Peyer's patch (tissue), 4 donors: ENCODE results near the gene OSTN.

Experiments
- POLR2A ChIP-seq, 2 donors: fragments of 450-650 bp; IDR thresholded peaks; one replicate each; pipeline ENCODE4 v1.5.1; 2017; ENCODE audit warnings: antibody characterized with exemption in 2 of 2, mild to moderate bottlenecking in 2 of 2, moderate library complexity in 2 of 2
- TF ChIP-seq, protein P1 (sequence below), 6 experiments: fragments of 450-650 bp in 4 of 6; fragments of 200-600 bp in 2 of 6; sonication (generic) in 1 of 6; IDR thresholded peaks; one replicate each; pipeline ENCODE4 v1.5.1; 2017 to 2019; ENCODE audit warnings: antibody characterized with exemption in 6 of 6, mild to moderate bottlenecking in 3 of 6, moderate library complexity in 1 of 6

DNA sequence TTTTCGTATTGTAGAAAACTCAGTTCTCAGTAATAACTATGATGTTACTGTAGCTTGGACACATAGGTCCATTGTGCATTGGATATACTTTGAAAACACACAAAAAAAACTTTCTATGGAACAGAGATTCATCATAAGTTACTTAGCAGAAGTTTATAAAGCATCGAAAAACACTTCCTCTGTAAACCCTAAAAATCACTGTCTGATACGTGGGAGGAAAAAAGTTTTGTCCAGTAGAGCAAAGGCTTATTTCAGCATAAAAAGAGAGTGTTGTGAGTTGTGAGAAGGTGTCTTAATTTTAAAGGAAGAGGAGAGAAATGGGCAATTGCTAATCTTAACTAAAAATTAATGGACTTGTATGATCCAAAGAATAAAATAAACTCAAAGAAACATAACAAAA, 64.8 kb downstream of the OSTN start:
- TF ChIP-seq, protein P1, sequence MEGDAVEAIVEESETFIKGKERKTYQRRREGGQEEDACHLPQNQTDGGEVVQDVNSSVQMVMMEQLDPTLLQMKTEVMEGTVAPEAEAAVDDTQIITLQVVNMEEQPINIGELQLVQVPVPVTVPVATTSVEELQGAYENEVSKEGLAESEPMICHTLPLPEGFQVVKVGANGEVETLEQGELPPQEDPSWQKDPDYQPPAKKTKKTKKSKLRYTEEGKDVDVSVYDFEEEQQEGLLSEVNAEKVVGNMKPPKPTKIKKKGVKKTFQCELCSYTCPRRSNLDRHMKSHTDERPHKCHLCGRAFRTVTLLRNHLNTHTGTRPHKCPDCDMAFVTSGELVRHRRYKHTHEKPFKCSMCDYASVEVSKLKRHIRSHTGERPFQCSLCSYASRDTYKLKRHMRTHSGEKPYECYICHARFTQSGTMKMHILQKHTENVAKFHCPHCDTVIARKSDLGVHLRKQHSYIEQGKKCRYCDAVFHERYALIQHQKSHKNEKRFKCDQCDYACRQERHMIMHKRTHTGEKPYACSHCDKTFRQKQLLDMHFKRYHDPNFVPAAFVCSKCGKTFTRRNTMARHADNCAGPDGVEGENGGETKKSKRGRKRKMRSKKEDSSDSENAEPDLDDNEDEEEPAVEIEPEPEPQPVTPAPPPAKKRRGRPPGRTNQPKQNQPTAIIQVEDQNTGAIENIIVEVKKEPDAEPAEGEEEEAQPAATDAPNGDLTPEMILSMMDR (IDR thresholded peaks at IDR 0.05) = no peak
- no peak for TF ChIP-seq POLR2A (IDR thresholded peaks at IDR 0.05)
